ENCODE results near the gene RCAN2.

Gene RCAN2

GRCh38 chr6:46233129-46233528 lies 258.1 kb downstream of the RCAN2 start:
- no peak for FAIRE-seq
- no peak for DNase-seq (ENCODE audit: insufficient read length, low spot score)

DNA sequence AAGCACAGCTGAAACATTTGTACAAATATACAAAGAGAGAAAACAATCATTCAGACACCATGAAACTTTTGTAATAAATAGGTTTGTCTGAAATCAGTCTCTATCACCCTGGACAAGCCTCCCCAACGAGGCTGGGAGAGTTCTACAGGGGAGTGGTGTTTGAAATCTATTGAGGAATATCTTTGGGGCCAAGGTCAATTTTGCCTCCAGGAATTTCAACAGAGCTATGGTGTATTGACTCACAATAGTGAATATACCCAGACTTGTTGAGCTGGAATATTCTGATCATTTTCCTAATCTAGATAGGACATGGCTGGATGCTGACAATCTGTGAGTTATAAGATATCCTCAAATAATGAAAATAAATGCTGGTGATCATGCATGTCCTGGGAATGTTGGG lies 269.0 kb downstream of the RCAN2 start:
- DNase-seq (ENCODE audit: insufficient read length, low spot score) (no peak), FAIRE-seq (no peak)

- no peak for FAIRE-seq
- peak; percentile 28 for DNase-seq (ENCODE audit: insufficient read length, low spot score)
These were observed 269.9 kb downstream of the RCAN2 start for GRCh38 chr6:46221222-46221793.

DNA sequence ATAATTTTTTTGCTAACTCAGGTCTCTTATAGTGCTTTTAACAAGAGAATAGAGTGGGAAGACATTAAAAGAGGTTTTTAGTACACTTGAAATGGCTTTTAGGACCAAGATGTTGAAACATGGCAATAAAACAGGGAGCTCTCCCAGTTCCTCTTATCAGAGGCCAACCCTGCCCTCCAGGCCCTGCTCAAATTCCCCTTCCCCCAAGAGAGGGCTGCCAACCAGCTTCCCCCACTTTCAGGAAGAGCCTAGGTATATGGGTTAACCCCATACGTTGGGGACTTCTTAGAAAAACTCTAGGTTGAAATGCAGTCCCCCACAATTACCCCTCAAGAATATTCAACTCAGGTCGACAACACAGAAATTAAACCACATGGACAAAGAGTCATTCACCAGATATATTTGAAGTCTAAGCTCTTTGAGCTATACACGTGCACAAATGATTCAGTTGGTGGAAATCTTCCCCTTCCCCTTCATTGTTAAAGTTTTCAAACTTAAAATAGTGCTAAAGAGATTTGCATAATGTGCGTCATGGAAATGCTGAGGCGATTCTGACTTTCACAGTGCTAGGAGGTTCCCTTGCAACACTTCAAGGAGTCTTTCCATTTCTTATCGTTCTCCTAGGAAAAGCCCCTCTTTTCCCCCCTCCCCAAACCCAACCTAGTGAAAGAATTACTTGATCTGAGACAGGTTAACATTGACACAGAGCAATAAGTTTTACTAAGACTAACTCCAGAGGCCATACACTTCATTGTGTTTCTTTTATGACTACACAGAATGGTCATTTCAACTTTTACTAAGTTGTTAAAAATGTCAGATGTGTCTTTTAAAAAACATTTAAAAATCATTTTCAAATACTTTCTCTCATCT lies 270.7 kb downstream of the RCAN2 start:
- no peak for FAIRE-seq
- DNase-seq (ENCODE audit: insufficient read length, low spot score) = no peak

DNA sequence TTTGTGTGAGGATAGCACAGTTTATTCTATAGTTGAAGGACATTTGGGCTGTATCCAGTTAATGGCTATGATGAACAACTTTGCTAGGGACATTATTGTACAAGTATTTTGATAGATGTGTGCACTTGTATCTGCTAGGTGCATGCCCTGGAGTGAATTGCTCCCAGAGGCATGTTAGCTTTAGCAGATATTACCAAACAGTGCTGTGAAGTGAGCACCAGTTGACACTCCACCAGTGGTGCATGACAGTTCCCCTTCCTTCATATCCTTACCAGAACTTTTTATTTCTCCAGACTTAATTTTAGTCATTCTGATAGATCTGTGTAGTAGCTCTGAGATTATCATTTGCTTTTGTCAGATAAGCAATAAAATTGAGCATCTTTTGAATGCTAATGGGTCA lies 271.6 kb downstream of the RCAN2 start:
- DNase-seq (ENCODE audit: insufficient read length, low spot score) (no peak), FAIRE-seq (no peak)

- DNase-seq (ENCODE audit: insufficient read length, low spot score) (no peak), FAIRE-seq (no peak)
These were observed 272.8 kb downstream of the RCAN2 start for GRCh38 chr6:46218457-46218856.

DNA sequence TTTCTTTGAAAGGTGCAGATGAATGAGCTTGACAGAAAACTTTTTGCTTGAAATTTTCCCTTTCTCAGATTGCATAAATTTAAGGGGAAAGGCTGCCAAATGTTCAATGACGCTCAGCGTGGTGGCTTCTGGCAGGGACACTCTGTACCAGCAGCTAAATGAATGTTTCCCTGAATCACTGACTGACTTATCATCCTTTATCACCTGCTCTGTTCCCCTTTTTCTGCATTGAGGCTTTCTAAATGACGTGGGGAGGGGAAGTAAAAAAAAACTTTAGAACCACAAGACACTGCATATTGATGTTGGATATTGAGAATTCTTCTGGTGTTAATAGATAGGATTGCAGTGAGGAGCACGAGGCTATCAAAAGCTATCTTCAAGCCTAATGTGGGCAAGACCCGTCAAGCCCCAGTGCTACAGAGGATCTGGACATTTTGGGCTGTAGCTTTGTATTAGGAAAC lies 273.5 kb downstream of the RCAN2 start:
- no peak for FAIRE-seq
- no peak for DNase-seq (ENCODE audit: insufficient read length, low spot score)

- DNase-seq (ENCODE audit: insufficient read length, low spot score) (no peak), FAIRE-seq (no peak)
These were observed 274.4 kb downstream of the RCAN2 start for GRCh38 chr6:46216879-46217278.

DNA sequence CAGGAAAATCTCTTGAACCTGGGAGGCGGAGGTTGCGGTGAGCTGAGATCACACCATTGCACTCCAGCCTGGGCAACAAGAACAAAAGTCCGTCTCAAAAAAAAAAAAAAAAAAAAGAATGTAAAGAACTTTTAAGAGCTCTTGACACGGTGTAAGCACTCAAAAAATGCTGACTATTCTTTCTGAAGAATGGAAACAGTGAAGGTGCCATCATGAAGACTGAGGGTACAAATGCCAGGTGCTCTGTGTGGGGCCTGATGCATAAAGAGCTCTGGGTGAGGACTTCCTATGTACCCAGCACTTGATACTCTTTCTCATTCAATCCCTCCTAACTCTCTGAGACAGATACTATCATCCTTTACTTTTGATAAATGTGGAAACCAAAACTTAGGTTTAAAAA lies 275.5 kb downstream of the RCAN2 start:
- DNase-seq (ENCODE audit: insufficient read length, low spot score) (no peak), FAIRE-seq (no peak)

- DNase-seq (ENCODE audit: insufficient read length, low spot score) (no peak), FAIRE-seq (no peak)
These were observed 276.0 kb downstream of the RCAN2 start for GRCh38 chr6:46215213-46215612.

DNA sequence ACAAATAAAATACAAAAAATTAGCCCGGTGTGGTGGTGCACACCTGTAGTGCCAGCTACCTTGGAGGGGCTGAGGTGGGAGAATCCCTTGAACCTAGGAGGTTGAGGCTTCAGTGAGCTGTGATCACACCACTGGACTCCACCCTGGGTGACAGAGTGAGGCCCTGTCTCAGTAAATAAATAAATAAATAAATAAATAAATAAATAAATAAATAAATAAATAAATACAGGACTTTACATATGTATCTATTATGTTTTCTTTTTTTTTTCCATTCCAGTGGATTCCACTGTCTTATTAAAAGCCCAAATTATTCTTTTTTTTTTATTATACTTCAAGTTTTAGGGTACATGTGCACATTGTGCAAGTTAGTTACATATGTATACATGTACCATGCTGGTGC lies 279.3 kb downstream of the RCAN2 start:
- DNase-seq (ENCODE audit: insufficient read length, low spot score) (no peak), FAIRE-seq (no peak)

DNA sequence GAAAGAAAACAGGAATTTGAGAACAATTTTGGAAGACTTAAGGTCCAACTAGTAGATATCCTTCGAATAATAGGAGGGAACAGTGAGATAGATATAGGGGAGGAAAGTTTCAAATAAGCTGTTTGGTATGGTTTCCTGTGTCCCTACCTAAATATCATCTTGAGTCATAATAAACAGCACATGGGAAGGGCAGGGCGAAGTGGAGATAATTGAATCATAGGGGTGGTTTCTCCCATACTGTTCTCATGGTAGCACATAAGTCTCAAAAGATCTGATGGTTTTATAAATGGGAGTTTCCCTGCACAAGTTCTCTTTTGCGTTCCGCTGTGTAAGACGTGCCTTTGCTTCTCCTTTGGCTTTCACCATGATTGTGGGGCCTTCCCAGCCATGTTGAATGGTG lies 281.0 kb downstream of the RCAN2 start:
- no peak for DNase-seq (ENCODE audit: insufficient read length, low spot score)
- no peak for FAIRE-seq

GRCh38 chr6:46208303-46208702 lies 282.9 kb downstream of the RCAN2 start:
- no peak for DNase-seq (ENCODE audit: insufficient read length, low spot score)
- no peak for FAIRE-seq

DNA sequence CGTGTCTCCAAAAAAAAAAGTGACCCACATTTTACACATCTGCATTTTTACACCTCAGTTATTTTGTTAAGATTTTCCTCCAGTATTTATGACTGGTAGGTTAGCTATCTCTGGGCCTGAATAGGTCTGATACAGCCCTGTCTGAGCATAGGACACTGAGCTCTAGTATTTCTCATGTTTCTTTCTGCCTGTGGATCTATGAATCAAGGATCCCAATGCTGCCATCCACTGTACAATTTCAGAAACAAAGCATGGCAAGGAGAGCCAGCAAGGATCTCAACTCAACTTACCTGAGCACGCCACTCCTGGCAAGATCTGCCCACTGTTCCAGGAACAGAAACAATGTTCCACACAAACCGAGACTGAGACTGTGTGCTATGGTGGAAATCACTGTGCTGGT lies 284.1 kb downstream of the RCAN2 start:
- DNase-seq (ENCODE audit: insufficient read length, low spot score) (no peak), FAIRE-seq (no peak)

- no peak for FAIRE-seq
- DNase-seq (ENCODE audit: insufficient read length, low spot score) = no peak
These were observed 286.2 kb downstream of the RCAN2 start for GRCh38 chr6:46204880-46205650.

DNA sequence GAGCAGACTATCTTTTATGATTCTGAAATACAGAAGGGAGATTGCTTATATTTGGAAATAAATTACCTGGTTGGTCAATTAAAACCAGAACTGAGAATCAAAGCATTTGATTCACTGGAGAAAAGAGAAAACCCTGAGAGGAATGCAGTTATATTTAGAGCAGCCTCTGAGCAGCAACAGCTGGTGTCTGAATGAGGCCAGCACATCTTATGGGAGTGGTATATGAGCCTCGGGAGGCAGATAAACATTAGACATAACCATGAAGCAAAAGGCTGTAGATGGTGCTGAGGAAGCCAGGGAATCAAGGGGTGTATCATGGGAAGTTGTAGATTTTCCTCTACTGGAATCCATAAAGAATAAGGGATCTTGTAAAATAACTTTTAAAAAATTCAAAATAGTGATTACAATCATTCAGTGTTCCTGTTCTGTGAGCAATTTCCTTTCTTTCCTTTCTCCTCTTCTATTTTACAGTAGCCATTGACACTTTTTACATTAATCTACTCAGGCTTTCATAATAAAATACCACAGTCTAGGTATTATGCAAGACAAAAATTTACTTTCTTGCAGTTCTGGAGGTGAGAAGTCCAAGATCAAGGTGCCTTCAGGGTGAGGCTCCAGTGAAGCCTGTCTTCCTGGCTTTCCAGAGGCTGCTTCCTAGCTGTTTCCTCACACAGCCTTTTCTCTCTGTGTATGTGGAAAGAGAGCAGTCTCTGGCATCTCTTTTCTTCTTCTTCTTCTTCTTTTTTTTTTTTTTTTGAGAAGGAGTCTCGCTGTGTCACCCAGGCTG lies 287.7 kb downstream of the RCAN2 start:
- DNase-seq (ENCODE audit: insufficient read length, low spot score) = no peak
- FAIRE-seq = no peak

DNA sequence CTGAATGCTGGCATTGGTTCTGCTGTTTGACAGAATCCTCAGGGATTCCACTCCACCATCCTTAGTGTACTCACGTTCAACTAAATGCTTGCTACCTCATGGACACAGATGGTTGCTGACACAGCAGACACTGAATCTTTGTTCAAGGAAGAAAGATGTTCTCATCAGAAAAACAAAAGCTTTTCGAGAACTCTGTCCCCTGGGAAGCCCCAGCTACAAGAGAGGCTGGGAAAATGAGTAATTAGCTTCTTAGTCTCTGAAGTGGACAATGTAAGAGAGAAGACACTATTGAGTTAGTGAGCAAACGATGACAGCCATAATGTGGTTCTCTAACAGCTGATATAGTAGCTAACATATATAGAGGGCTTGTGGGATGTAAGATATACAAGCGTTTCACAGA lies 289.5 kb downstream of the RCAN2 start:
- no peak for FAIRE-seq
- no peak for DNase-seq (ENCODE audit: insufficient read length, low spot score)

GRCh38 chr6:46199387-46199786 lies 291.9 kb downstream of the RCAN2 start:
- DNase-seq (ENCODE audit: insufficient read length, low spot score) = no peak
- no peak for FAIRE-seq

GRCh38 chr6:46191961-46192360 lies 299.3 kb downstream of the RCAN2 start:
- peak; percentile 6 for DNase-seq (ENCODE audit: insufficient read length, low spot score)
- no peak for FAIRE-seq

GRCh38 chr6:46190889-46191288 lies 300.4 kb downstream of the RCAN2 start:
- no peak for DNase-seq (ENCODE audit: insufficient read length, low spot score)
- no peak for FAIRE-seq

DNA sequence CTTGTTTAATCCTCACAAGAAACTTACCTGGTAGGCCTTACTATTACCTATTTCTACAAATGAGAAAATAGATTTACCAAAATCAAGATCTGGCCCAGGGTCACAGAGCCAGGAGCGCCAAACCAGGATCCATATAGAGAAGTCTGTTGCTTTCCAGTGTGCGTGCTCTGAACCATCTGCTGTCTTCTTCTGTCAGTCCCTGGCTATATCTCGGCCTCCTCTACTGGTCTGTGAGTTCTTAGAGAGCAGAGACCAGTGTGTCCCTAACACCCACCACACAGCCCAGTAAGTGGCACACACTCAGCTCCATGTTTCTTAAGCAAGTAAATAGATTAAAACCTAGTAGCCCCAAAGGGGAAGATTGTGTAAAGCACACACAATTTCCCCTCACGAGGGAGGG lies 301.5 kb downstream of the RCAN2 start:
- DNase-seq (ENCODE audit: insufficient read length, low spot score) = no peak
- no peak for FAIRE-seq

Data from HTR-8/SVneo (cell line).